ENCODE data around the gene MYH15. TPM values are rescaled to one million over a fixed set of nuclear protein-coding genes. Genes with fewer than 3 reads are reported as not detected.

MYH15 gene
- total RNA-seq, 4 donors from 2014 or later, result 0.13 TPM; not detected in 3

GRCh38 chr3:108525256-108525655, 14.9 kb upstream of the MYH15 start:
- no peak overlapping the region for H3K4me3 ChIP-seq
- no peak for ATAC-seq
- no peak for TF ChIP-seq EP300 (IDR thresholded peaks at IDR 0.05)
- TF ChIP-seq CTCF (IDR thresholded peaks at IDR 0.05), result no peak
- no peak for TF ChIP-seq POLR2AphosphoS5 (IDR thresholded peaks at IDR 0.05)
- no peak for TF ChIP-seq POLR2A (IDR thresholded peaks at IDR 0.05)
- WGBS, 2 donors (ENCODE audit: low coverage in 1 of 2), result 11 to 21% methylated on average over 2 of the region's 2 CpGs
- H3K4me1 ChIP-seq, result peaks cover 0 to 24% (median 0%) of the 10 kb centered on the region in 3 donors
- peak overlapping the region in 2 of 4 donors; percentile 19 to 21 for H3K27ac ChIP-seq
- no peaks in the 10 kb centered on the region for H3K27me3 ChIP-seq
- no peaks in the 10 kb centered on the region for H3K36me3 ChIP-seq
- H3K9me3 ChIP-seq, result no peaks in the 10 kb centered on the region

- no peak for TF ChIP-seq EP300 (IDR thresholded peaks at IDR 0.05)
- no peak for TF ChIP-seq POLR2AphosphoS5 (IDR thresholded peaks at IDR 0.05)
- no peak for TF ChIP-seq CTCF (IDR thresholded peaks at IDR 0.05)
- no peak for TF ChIP-seq POLR2A (IDR thresholded peaks at IDR 0.05)
- 0% methylated on average over 2 of the region's 2 CpGs for WGBS, 2 donors (ENCODE audit: low coverage in 1 of 2)
- Histone ChIP-seq H3K27ac (peak overlapping the region; percentile 19 to 55 (median 30)), H3K9me3 (no peaks in the 10 kb centered on the region), H3K4me1 (peaks cover 0 to 24% (median 0%) of the 10 kb centered on the region in 3 donors), H3K4me3 (no peak overlapping the region), H3K36me3 (no peaks in the 10 kb centered on the region), H3K27me3 (no peaks in the 10 kb centered on the region)
- no peak for ATAC-seq
These were observed 14.1 kb upstream of the MYH15 start for GRCh38 chr3:108524537-108524936.

- ATAC-seq, result no peak
- Histone ChIP-seq H3K9me3 (no peaks in the 10 kb centered on the region), H3K27ac (no peak overlapping the region), H3K4me1 (no peaks in the 10 kb centered on the region), H3K4me3 (no peak overlapping the region), H3K36me3 (no peaks in the 10 kb centered on the region), H3K27me3 (no peaks in the 10 kb centered on the region)
- TF ChIP-seq POLR2AphosphoS5 (IDR thresholded peaks at IDR 0.05) (no peak), POLR2A (IDR thresholded peaks at IDR 0.05) (no peak), EP300 (IDR thresholded peaks at IDR 0.05) (no peak), CTCF (IDR thresholded peaks at IDR 0.05) (no peak)
- WGBS, 2 donors (ENCODE audit: low coverage in 1 of 2), result 67 to 80% methylated on average over 1 of the region's 1 CpG
These were observed 8.5 kb upstream of the MYH15 start for GRCh38 chr3:108518895-108519294.

GRCh38 chr3:108516881-108517280, 6.5 kb upstream of the MYH15 start:
- H3K36me3 ChIP-seq, result no peaks in the 10 kb centered on the region
- no peak for ATAC-seq
- no peaks in the 10 kb centered on the region for H3K9me3 ChIP-seq
- TF ChIP-seq POLR2AphosphoS5 (IDR thresholded peaks at IDR 0.05) (no peak), CTCF (IDR thresholded peaks at IDR 0.05) (no peak), EP300 (IDR thresholded peaks at IDR 0.05) (no peak), POLR2A (IDR thresholded peaks at IDR 0.05) (no peak)
- H3K27ac ChIP-seq, result no peak overlapping the region
- WGBS, 2 donors (ENCODE audit: low coverage in 1 of 2), result 91 to 94% methylated on average over 2 of the region's 2 CpGs
- no peaks in the 10 kb centered on the region for H3K27me3 ChIP-seq
- H3K4me3 ChIP-seq, result no peak overlapping the region
- no peaks in the 10 kb centered on the region for H3K4me1 ChIP-seq

- H3K27ac ChIP-seq, result no peak overlapping the region
- no peaks in the 10 kb centered on the region for H3K9me3 ChIP-seq
- TF ChIP-seq POLR2A (IDR thresholded peaks at IDR 0.05) (no peak), EP300 (IDR thresholded peaks at IDR 0.05) (no peak), CTCF (IDR thresholded peaks at IDR 0.05) (no peak), POLR2AphosphoS5 (IDR thresholded peaks at IDR 0.05) (no peak)
- no peaks in the 10 kb centered on the region for H3K36me3 ChIP-seq
- peaks cover 0 to 9% (median 0%) of the 10 kb centered on the region in 3 donors for H3K4me1 ChIP-seq
- no peak overlapping the region for H3K4me3 ChIP-seq
- ATAC-seq, result no peak
- 44 to 53% methylated on average over 2 of the region's 3 CpGs for WGBS, 2 donors (ENCODE audit: low coverage in 1 of 2)
- H3K27me3 ChIP-seq, result no peaks in the 10 kb centered on the region
These were observed 3.6 kb upstream of the MYH15 start for GRCh38 chr3:108513961-108514360.

All from gastroesophageal sphincter (tissue), 4 donors.